ENCODE data around the gene RHBDD1. TPM values are rescaled to one million over a fixed set of nuclear protein-coding genes. Genes with fewer than 3 reads are reported as not detected.

RHBDD1 gene
- total RNA-seq, 5 donors from 2014 or later (not counting 1 experiment from before 2014, with no cell fraction given): 41.0 to 53.2 (median 47.8) TPM

DNA sequence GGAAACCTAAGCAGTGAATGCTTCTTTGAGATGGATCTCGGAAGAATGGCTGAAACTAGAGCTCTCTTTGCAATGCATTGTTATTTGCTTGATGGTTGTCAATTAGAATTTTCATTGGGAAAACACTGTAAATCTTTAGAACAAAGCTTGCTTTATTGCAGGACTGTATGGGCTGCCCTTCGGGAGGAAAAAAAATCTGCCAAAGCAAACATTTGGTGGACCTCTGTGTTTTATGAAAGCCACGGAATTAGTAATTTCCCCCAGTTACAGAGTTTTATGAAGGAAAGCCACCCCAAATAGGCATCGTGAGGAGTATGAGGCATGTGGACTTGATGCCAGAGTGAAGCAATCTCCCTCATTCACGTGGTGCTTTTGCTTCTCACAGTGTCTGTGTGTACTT lies 33.5 kb downstream of the RHBDD1 start:
- Mint-ChIP-seq H3K36me3 (peaks cover 74% of the 10 kb centered on the region), H3K27ac (no peak overlapping the region)

GRCh38 chr2:226873051-226873620 lies 37.3 kb downstream of the RHBDD1 start:
- H3K27me3 ChIP-seq (replicated peaks in 1 of 2; ENCODE audit: control insufficient read depth in 2 of 2, extremely low read depth in 1 of 2, insufficient read depth in 2 of 2, low read length in 1 of 2): no peaks in the 10 kb centered on the region
- no peak for DNase-seq
- Mint-ChIP-seq H3K4me3 (no peak overlapping the region), H3K36me3 (peaks cover 74% of the 10 kb centered on the region), H3K9me3 (no peaks in the 10 kb centered on the region), H3K27me3 (no peaks in the 10 kb centered on the region), H3K4me1 (peaks cover 15 to 30% (median 17%) of the 10 kb centered on the region in 3 donors), H3K27ac (no peak overlapping the region)
- ChIA-PET CTCF (no interaction called here), POLR2A (no interaction called here)
- no peak overlapping the region for H3K4me3 ChIP-seq (ENCODE audit: control insufficient read depth in 1 of 2, extremely low read depth in 1 of 2, low read length in 1 of 2)
- no peaks in the 10 kb centered on the region for H3K9me3 ChIP-seq
- no peak overlapping the region for H3K27ac ChIP-seq (ENCODE audit: low read length)
- ATAC-seq (replicated peaks in 1 of 4): no peak
- 43% methylated on average over 1 of the region's 2 CpGs for WGBS (ENCODE audit: insufficient coverage)
- H3K4me1 ChIP-seq (ENCODE audit: control insufficient read depth in 1 of 2, extremely low read depth in 1 of 2, insufficient read depth in 2 of 2, low read length in 2 of 2): peaks cover 0 to 6% of the 10 kb centered on the region in 2 experiments
- peaks cover 6 to 30% of the 10 kb centered on the region in 2 donors for H3K36me3 ChIP-seq (ENCODE audit: control insufficient read depth in 2 of 2, extremely low read depth in 1 of 2, insufficient read depth in 1 of 2, low read length in 1 of 2)

More for the DNA sequence above, 33.5 kb downstream of the RHBDD1 start:
- H3K27me3 ChIP-seq (replicated peaks in 1 of 2; ENCODE audit: control insufficient read depth in 2 of 2, extremely low read depth in 1 of 2, insufficient read depth in 2 of 2, low read length in 1 of 2): no peaks in the 10 kb centered on the region
- WGBS (ENCODE audit: insufficient coverage): 82% methylated on average over 2 of the region's 5 CpGs
- H3K4me3 ChIP-seq (ENCODE audit: control insufficient read depth in 1 of 2, extremely low read depth in 1 of 2, low read length in 1 of 2): no peak overlapping the region
- DNase-seq (no peak), ATAC-seq (replicated peaks in 1 of 4) (no peak)
- peaks cover 9 to 35% of the 10 kb centered on the region in 2 donors for H3K36me3 ChIP-seq (ENCODE audit: control insufficient read depth in 2 of 2, extremely low read depth in 1 of 2, insufficient read depth in 1 of 2, low read length in 1 of 2)
- Mint-ChIP-seq H3K4me1 (peaks cover 17 to 31% (median 23%) of the 10 kb centered on the region in 3 donors), H3K4me3 (no peak overlapping the region), H3K27me3 (no peaks in the 10 kb centered on the region), H3K9me3 (no peaks in the 10 kb centered on the region)
- H3K9me3 ChIP-seq: no peaks in the 10 kb centered on the region
- peaks cover 0 to 6% of the 10 kb centered on the region in 2 experiments for H3K4me1 ChIP-seq (ENCODE audit: control insufficient read depth in 1 of 2, extremely low read depth in 1 of 2, insufficient read depth in 2 of 2, low read length in 2 of 2)
- no peak overlapping the region for H3K27ac ChIP-seq (ENCODE audit: low read length)
- POLR2A ChIA-PET: no interaction called here
- CTCF ChIA-PET: no interaction called here

- DNase-seq: no peak
- H3K9me3 ChIP-seq: no peaks in the 10 kb centered on the region
- no peak overlapping the region for H3K27ac ChIP-seq (ENCODE audit: low read length)
- Mint-ChIP-seq H3K4me1 (peaks cover 11 to 23% (median 11%) of the 10 kb centered on the region in 3 donors), H3K27ac (no peak overlapping the region), H3K9me3 (no peaks in the 10 kb centered on the region), H3K4me3 (no peak overlapping the region), H3K27me3 (no peaks in the 10 kb centered on the region), H3K36me3 (peaks cover 74% of the 10 kb centered on the region)
- H3K36me3 ChIP-seq (ENCODE audit: control insufficient read depth in 2 of 2, extremely low read depth in 1 of 2, insufficient read depth in 1 of 2, low read length in 1 of 2): peaks cover 0 to 28% of the 10 kb centered on the region in 2 donors
- H3K27me3 ChIP-seq (replicated peaks in 1 of 2; ENCODE audit: control insufficient read depth in 2 of 2, extremely low read depth in 1 of 2, insufficient read depth in 2 of 2, low read length in 1 of 2): no peaks in the 10 kb centered on the region
- ChIA-PET CTCF (no interaction called here), POLR2A (no interaction called here)
- no CpG with 5 or more reads among the region's 1 CpG for WGBS (ENCODE audit: insufficient coverage)
- no peak for ATAC-seq (replicated peaks in 1 of 4)
- peaks cover 0 to 4% of the 10 kb centered on the region in 2 experiments for H3K4me1 ChIP-seq (ENCODE audit: control insufficient read depth in 1 of 2, extremely low read depth in 1 of 2, insufficient read depth in 2 of 2, low read length in 2 of 2)
- H3K4me3 ChIP-seq (ENCODE audit: control insufficient read depth in 1 of 2, extremely low read depth in 1 of 2, low read length in 1 of 2): no peak overlapping the region
Observed at GRCh38 chr2:226873826-226874225, 38.0 kb downstream of the RHBDD1 start.

GRCh38 chr2:226874749-226875148 lies 38.9 kb downstream of the RHBDD1 start:
- POLR2A ChIA-PET: no interaction called here
- H3K4me3 ChIP-seq (ENCODE audit: control insufficient read depth in 1 of 2, extremely low read depth in 1 of 2, low read length in 1 of 2): no peak overlapping the region

GRCh38 chr2:226875438-226876225 lies 39.8 kb downstream of the RHBDD1 start:
- Histone ChIP-seq H3K36me3 (ENCODE audit: control insufficient read depth in 2 of 2, extremely low read depth in 1 of 2, insufficient read depth in 1 of 2, low read length in 1 of 2) (peaks cover 0 to 21% of the 10 kb centered on the region in 2 donors), H3K27ac (ENCODE audit: low read length) (no peak overlapping the region), H3K4me3 (ENCODE audit: control insufficient read depth in 1 of 2, extremely low read depth in 1 of 2, low read length in 1 of 2) (no peak overlapping the region), H3K27me3 (replicated peaks in 1 of 2; ENCODE audit: control insufficient read depth in 2 of 2, extremely low read depth in 1 of 2, insufficient read depth in 2 of 2, low read length in 1 of 2) (no peaks in the 10 kb centered on the region), H3K9me3 (no peaks in the 10 kb centered on the region), H3K4me1 (ENCODE audit: control insufficient read depth in 1 of 2, extremely low read depth in 1 of 2, insufficient read depth in 2 of 2, low read length in 2 of 2) (no peaks in the 10 kb centered on the region)
- no peaks in the 10 kb centered on the region for H3K27me3 Mint-ChIP-seq
- no peak overlapping the region for H3K27ac Mint-ChIP-seq
- H3K36me3 Mint-ChIP-seq: peaks cover 72% of the 10 kb centered on the region
- no peak for DNase-seq
- ATAC-seq (replicated peaks in 1 of 4): no peak
- no peaks in the 10 kb centered on the region for H3K9me3 Mint-ChIP-seq
- 93% methylated on average over 3 of the region's 5 CpGs for WGBS (ENCODE audit: insufficient coverage)
- ChIA-PET POLR2A (no interaction called here), CTCF (interaction anchor here (0.5 kb wide), 2 partner anchors 62 to 712 kb away, joined by 3 to 5 read pairs; no protein-coding TSS in a partner anchor)
- peaks cover 9 to 25% (median 11%) of the 10 kb centered on the region in 3 donors for H3K4me1 Mint-ChIP-seq
- no peak overlapping the region for H3K4me3 Mint-ChIP-seq

More at GRCh38 chr2:226874749-226875148, 38.9 kb downstream of the RHBDD1 start:
- Mint-ChIP-seq H3K36me3 (peaks cover 72% of the 10 kb centered on the region), H3K9me3 (no peaks in the 10 kb centered on the region), H3K4me3 (no peak overlapping the region), H3K27me3 (no peaks in the 10 kb centered on the region), H3K27ac (no peak overlapping the region), H3K4me1 (peaks cover 9 to 21% (median 11%) of the 10 kb centered on the region in 3 donors)
- Histone ChIP-seq H3K36me3 (ENCODE audit: control insufficient read depth in 2 of 2, extremely low read depth in 1 of 2, insufficient read depth in 1 of 2, low read length in 1 of 2) (peaks cover 0 to 21% of the 10 kb centered on the region in 2 donors), H3K4me1 (ENCODE audit: control insufficient read depth in 1 of 2, extremely low read depth in 1 of 2, insufficient read depth in 2 of 2, low read length in 2 of 2) (no peaks in the 10 kb centered on the region), H3K27me3 (replicated peaks in 1 of 2; ENCODE audit: control insufficient read depth in 2 of 2, extremely low read depth in 1 of 2, insufficient read depth in 2 of 2, low read length in 1 of 2) (no peaks in the 10 kb centered on the region), H3K9me3 (no peaks in the 10 kb centered on the region), H3K27ac (ENCODE audit: low read length) (no peak overlapping the region)
- ATAC-seq (replicated peaks in 1 of 4): no peak
- CTCF ChIA-PET: no interaction called here
- WGBS (ENCODE audit: insufficient coverage): no CpG with 5 or more reads among the region's 3 CpGs
- no peak for DNase-seq

- no peaks in the 10 kb centered on the region for H3K27me3 Mint-ChIP-seq
- POLR2A ChIA-PET: no interaction called here
- no CpG with 5 or more reads among the region's 3 CpGs for WGBS (ENCODE audit: insufficient coverage)
Observed at GRCh38 chr2:226877491-226877890, 41.6 kb downstream of the RHBDD1 start.

More at GRCh38 chr2:226877491-226877890, 41.6 kb downstream of the RHBDD1 start:
- Mint-ChIP-seq H3K4me3 (no peak overlapping the region), H3K4me1 (peaks cover 7 to 28% (median 11%) of the 10 kb centered on the region in 3 donors), H3K9me3 (peaks cover 0 to 2% (median 0%) of the 10 kb centered on the region in 3 donors), H3K36me3 (peaks cover 76% of the 10 kb centered on the region), H3K27ac (no peak overlapping the region)
- no peak overlapping the region for H3K4me3 ChIP-seq (ENCODE audit: control insufficient read depth in 1 of 2, extremely low read depth in 1 of 2, low read length in 1 of 2)
- H3K36me3 ChIP-seq (ENCODE audit: control insufficient read depth in 2 of 2, extremely low read depth in 1 of 2, insufficient read depth in 1 of 2, low read length in 1 of 2): peaks cover 2 to 22% of the 10 kb centered on the region in 2 donors
- H3K27me3 ChIP-seq (replicated peaks in 1 of 2; ENCODE audit: control insufficient read depth in 2 of 2, extremely low read depth in 1 of 2, insufficient read depth in 2 of 2, low read length in 1 of 2): no peaks in the 10 kb centered on the region
- CTCF ChIA-PET: interaction anchor here in 1 of 2 donors (0.7 kb wide), 1 partner anchor 88 kb away, joined by 3 read pairs; no protein-coding TSS in a partner anchor
- H3K9me3 ChIP-seq: no peaks in the 10 kb centered on the region
- H3K4me1 ChIP-seq (ENCODE audit: control insufficient read depth in 1 of 2, extremely low read depth in 1 of 2, insufficient read depth in 2 of 2, low read length in 2 of 2): no peaks in the 10 kb centered on the region
- no peak overlapping the region for H3K27ac ChIP-seq (ENCODE audit: low read length)
- DNase-seq: no peak
- no peak for ATAC-seq (replicated peaks in 1 of 4)
